WERI-Rb-1 (cell line): ENCODE results near the gene PRKAG2.
A peak's percentile ranks its signal among the peaks of the same experiment; 100 is the strongest.
"Not testable (repeated sequence)": the region's sequence is repeated elsewhere in the genome, so short reads cannot be mapped to it uniquely, and the experiment has no call there.

Experiments
- DNase-seq: peaks from one replicate; pipeline ENCODE4 v3.0.0-alpha.2; 2020
- H3K27ac ChIP-seq: fragments of 250-450 bp; sonication (Bioruptor Pico); 2 replicates; pipeline ENCODE4 v1.5.1; 2020; ENCODE audit warnings: mild to moderate bottlenecking, moderate library complexity
- H3K27me3 ChIP-seq: fragments of 250-450 bp; sonication (Bioruptor Pico); 2 replicates; pipeline ENCODE4 v1.5.1; 2021; ENCODE audit warnings: mild to moderate bottlenecking, low read depth, moderate library complexity; ENCODE audit not compliant: insufficient read depth, severe bottlenecking
- H3K36me3 ChIP-seq: fragments of 250-450 bp; sonication (Bioruptor Pico); 2 replicates; pipeline ENCODE4 v1.5.1; 2020; ENCODE audit warnings: mild to moderate bottlenecking, moderate library complexity
- H3K4me3 ChIP-seq: 2 replicates; pipeline ENCODE4 v1.5.1; 2011; ENCODE audit warnings: low read depth, mild to moderate bottlenecking, control low read depth, low read length
- H3K9me3 ChIP-seq: fragments of 250-450 bp; sonication (Bioruptor Pico); 2 replicates; pipeline ENCODE4 v1.5.1; 2021; ENCODE audit warnings: mild to moderate bottlenecking, moderate library complexity; ENCODE audit not compliant: severe bottlenecking
- CTCF ChIP-seq: IDR thresholded peaks from 2 replicates; pipeline ENCODE4 v1.5.1; 2011; ENCODE audit warnings: low read depth, mild to moderate bottlenecking, control low read depth, inconsistent platforms, low read length

The PRKAG2 gene

GRCh38 chr7:151830121-151830830, 46.6 kb downstream of the PRKAG2 start:
- no peak for TF ChIP-seq CTCF
- no peak for DNase-seq
- Histone ChIP-seq H3K4me3 (no peak overlapping the region), H3K36me3 (no peaks in the 10 kb centered on the region), H3K27me3 (no peaks in the 10 kb centered on the region), H3K9me3 (no peaks in the 10 kb centered on the region), H3K27ac (no peak overlapping the region)

GRCh38 chr7:151829707-151830106, 47.2 kb downstream of the PRKAG2 start:
- Histone ChIP-seq H3K27ac (no peak overlapping the region), H3K36me3 (no peaks in the 10 kb centered on the region), H3K9me3 (no peaks in the 10 kb centered on the region), H3K4me3 (no peak overlapping the region), H3K27me3 (no peaks in the 10 kb centered on the region)
- TF ChIP-seq CTCF: no peak
- no peak for DNase-seq

GRCh38 chr7:151827620-151828019, 49.3 kb downstream of the PRKAG2 start:
- Histone ChIP-seq H3K4me3 (no peak overlapping the region), H3K36me3 (no peaks in the 10 kb centered on the region), H3K27me3 (no peaks in the 10 kb centered on the region), H3K9me3 (no peaks in the 10 kb centered on the region), H3K27ac (no peak overlapping the region)
- no peak for TF ChIP-seq CTCF
- no peak for DNase-seq

- DNase-seq, H3K9me3 ChIP-seq, H3K36me3 ChIP-seq, H3K27ac ChIP-seq, H3K27me3 ChIP-seq, H3K4me3 ChIP-seq: not testable (repeated sequence)
Observed at GRCh38 chr7:151826316-151826715, 50.6 kb downstream of the PRKAG2 start.

GRCh38 chr7:151825721-151826120, 51.2 kb downstream of the PRKAG2 start:
- DNase-seq: no peak
- Histone ChIP-seq H3K4me3 (no peak overlapping the region), H3K27ac (no peak overlapping the region), H3K27me3 (no peaks in the 10 kb centered on the region), H3K36me3 (no peaks in the 10 kb centered on the region), H3K9me3 (no peaks in the 10 kb centered on the region)
- no peak for TF ChIP-seq CTCF

GRCh38 chr7:151824373-151824933, 52.5 kb downstream of the PRKAG2 start:
- DNase-seq: no peak
- Histone ChIP-seq H3K27me3 (no peaks in the 10 kb centered on the region), H3K36me3 (no peaks in the 10 kb centered on the region), H3K4me3 (peak overlapping the region; percentile 18), H3K9me3 (no peaks in the 10 kb centered on the region), H3K27ac (no peak overlapping the region)
- no peak for TF ChIP-seq CTCF
